Measurements from ENCODE around the gene WDR11.
"Not testable (repeated sequence)": the region's sequence is repeated elsewhere in the genome, so short reads cannot be mapped to it uniquely, and the experiment has no call there.

The WDR11 gene

DNA sequence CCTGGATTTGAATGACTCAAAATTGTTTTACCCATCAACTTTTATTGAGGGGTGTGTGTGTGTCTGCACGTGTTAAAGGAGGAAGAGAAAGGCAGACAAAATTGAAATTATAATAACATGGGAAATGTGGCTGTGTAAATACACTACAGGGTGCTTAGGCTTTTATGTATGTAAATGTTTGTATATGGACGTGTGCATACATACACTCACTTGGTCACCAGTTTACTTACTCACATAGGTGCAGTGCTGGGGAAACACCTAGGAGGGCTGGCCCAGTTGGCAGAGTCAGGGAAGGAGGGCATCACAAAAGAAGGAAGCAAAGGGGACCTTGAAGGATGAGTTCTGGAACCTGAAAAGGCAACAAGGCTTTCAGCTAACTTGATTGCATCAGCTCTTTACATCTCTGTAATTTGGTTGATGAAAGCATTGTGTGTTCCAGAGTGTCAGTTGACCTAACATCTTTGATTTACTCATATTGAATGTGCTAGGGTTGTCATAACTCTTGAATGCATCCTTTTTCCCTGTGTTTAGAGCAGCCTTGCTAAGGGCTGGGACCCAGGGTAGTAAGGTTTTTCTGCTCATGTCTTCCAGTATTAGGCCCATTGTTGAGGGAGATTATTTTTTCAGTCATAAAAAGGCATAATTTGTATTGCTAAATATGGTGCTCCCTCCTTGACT is 10.2 kb downstream of the WDR11 start:
- DNase-seq (ENCODE audit: low spot score), result no peak

DNA sequence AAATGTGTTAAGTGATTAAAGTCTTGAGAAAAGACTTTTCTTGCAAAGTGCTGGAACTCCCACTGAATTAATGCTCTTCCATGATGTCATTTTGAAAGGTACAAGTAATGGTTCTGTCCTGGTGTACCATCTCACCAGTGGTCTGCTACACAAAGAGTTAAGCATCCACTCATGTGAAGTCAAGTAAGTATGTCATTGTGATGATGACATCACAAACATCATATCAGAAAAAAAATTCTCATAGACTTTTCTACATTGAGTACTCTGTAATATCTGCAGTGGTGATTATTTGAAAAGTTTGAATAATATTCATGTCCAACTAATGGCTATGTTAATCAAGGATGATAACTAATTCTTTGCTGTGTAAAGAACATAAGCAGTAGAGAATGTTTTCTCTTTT is 22.6 kb downstream of the WDR11 start:
- DNase-seq (ENCODE audit: low spot score), result no peak

DNA sequence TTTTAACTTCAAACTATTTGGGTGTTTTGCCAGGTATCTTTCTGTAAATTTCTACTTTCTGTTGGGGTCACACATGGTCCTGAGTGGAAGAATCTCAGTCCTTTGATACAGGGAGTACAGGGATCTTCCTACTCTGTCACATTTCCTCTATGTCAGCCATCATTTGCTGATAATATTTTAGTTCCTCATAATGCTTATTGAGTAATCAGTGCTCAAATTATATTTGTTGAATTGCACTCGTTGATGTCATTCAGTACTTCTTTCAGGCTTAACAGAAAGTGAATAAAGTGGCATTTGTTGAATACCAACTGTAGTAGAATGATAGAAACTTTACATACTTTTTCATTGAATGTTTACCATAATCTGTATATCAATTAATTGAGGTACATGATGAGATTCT is 31.9 kb downstream of the WDR11 start:
- no peak for DNase-seq (ENCODE audit: low spot score)

DNA sequence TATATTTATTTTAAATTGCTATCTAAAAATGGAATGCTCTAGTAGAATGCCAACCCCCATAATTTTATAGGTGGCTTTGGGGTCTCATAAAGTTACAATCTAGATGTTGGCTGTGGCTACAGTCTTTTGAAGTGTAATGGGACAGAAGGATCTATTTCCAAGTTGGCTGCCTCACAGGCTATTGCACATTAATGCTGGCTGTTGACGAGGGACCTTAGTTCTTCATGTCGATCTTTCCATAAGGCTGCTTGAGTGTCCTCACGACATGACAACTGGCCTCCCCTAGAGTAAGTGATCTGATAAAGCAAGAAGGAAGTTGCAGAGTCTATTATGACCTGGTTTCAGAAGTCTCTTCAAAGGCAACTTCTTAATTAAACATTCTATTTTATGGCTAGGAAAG is 36.3 kb downstream of the WDR11 start:
- no peak for DNase-seq (ENCODE audit: low spot score)

DNA sequence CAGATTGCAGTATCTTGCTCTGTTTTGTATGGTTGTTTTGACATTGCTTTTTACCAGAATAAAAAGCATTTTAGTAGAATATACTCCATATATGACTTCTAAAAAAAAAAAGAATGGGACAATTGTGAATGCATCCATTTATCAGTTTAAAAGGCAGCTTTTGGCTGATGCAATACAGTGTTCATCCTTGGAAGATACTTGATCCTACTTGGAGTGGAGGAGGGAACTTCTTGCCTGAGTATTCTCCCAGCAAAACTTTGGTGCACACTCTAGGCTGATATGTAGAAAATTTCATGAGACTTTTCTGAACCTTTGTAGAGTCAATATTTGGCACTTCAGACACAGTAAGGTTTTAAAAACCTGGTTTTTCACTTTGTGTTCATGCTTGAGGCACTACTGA is 40.2 kb downstream of the WDR11 start:
- DNase-seq (ENCODE audit: low spot score), result no peak

DNA sequence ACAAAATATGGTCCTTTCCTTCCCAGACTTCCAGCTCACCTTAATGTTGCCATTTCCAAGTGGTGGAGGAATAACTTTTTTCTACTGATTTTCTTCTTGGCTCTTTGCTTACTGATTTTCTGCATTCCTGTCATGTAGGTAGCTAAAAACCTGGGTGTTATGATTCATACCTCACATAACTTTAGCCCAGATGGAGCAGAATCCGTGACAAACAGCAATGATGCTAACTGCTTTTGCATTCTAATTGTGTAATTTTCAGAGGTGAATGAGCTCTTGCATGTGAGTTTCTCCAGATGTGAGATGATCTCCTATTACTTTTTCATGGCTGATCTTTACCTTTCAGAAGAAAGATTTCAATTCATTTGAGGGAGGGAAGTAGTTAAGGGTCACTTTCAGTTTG is 43.4 kb downstream of the WDR11 start:
- DNase-seq (ENCODE audit: low spot score), result no peak

DNA sequence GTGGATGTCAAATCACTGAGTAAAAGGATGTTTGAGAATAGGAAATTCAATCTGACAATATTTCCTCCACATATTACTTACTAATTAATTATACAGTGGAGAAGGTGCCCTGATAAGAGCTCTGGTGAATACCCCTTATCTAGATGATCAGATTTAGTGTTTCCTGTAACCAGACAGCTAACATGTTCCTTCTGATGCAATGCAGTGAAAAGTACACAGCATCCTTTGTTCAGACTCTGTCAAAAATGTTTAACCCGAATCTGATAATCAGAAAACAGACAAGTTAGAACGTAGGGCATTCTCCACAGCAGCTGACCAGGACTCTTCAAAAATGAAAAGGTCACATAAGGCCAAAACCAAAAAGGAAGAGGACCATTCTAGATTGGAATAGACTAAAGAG is 46.2 kb downstream of the WDR11 start:
- DNase-seq (ENCODE audit: low spot score), result no peak

DNA sequence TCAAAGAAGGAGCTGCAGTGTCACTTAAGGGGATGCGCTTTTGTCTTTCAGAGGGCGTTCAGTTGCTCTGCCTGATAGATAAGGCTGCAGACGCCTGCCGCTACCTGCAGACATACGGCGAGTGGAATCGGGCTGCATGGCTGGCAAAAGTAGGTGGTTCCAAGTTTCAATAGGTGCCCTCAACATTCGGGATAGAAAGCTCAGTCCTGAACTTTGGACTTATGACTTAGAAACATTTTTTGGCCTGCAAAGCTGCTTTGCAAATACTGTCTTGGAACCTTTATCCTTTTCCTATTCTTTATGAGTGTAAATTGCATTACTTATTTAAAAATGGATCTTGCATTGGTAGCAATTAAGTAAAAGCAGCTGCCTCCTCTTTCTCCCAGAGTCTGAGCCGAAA is 54.1 kb downstream of the WDR11 start:
- DNase-seq (ENCODE audit: low spot score), result no peak

DNA sequence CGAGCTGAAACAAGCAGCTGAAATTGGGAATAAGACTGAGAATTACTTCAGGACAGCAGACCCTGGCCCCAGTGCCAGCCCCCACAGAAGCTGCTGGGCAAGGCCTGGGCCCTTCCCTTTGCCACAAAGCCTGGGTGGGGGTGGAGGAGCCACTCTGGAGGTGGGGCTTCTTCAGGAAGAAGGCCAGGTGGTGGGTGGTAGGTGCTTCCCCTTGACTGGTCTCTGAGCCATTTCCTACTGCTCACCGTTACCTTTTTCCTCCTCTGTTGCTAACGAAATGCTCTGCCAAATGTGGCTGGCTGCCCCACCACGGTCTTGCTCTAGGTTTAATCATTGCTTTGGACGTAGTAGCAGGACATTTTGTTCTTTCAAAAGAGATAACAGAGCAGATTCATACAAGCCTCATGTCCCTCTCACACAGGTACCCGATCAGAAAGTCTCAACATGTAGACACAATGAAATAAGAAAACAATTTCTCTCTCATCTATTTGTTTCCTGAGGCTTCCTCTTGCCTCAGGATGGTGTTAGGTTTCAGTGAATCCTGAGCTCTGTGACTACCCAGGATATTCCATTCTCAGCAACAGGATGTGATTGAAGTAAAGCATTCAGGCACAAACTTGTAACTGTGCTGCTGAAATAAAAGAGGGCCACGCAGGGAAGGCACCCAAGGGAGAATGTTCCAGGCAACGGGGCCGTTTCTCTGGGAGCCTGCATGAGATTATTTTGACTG is 66.5 kb downstream of the WDR11 start:
- no peak for DNase-seq (ENCODE audit: low spot score)

DNA sequence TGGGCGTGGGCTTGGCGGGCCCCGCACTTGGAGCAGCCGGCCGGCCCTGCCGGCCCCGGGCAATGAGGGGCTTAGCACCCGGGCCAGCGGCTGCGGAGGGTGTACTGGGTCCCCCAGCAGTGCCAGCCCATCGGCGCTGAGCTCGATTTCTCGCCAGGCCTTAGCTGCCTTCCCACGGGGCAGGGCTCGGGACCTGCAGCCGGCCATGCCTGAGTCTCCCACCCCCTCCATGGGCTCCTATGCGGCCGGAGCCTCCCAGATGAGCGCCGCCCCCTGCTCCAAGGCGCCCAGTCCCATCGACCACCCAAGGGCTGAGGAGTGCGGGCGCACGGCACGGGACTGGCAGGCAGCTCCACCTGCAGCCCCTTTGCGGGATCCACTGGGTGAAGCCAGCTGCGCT is 72.7 kb downstream of the WDR11 start:
- DNase-seq (ENCODE audit: low spot score), result not testable (repeated sequence)

DNA sequence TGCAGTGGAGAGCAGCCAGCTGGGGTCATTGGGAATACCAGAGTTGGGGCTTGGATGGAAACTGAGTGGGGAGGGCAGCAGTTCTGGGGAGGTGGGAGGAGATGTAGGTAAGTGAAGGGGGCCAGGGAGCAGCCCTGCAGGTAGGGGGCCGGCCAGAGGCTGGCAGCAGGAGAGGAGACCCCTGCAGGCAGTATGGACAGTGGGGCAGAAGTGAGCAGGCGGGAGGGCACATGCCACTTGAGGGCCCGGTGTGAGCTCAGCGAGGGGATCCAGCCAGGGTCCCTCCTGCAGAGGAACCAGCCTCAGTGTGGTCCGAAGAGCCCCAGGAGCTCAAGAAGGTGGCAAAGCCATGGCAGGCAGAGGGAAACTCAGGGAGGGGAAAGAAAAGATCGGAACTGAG is 75.4 kb downstream of the WDR11 start:
- no peak for DNase-seq (ENCODE audit: low spot score)

DNA sequence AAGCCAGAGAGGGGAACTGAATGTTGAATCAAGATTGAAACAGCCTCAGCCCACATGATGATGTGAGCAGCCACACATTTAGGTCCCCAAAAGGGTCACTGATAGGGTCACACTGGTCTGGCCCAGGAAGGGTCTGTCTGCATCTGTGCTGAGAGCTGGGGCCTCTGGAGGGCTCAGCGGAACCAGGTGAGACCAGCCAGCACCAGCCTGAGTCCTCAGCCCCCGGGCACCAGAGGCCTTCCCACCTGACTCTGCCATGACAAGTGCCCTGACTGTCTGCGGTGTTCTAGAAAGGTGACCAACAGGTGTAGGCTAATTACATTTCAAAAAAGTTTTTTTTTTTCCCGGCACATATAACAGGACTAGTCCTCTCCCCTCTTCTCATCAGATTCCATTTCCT is 76.2 kb downstream of the WDR11 start:
- no peak for DNase-seq (ENCODE audit: low spot score)

DNA sequence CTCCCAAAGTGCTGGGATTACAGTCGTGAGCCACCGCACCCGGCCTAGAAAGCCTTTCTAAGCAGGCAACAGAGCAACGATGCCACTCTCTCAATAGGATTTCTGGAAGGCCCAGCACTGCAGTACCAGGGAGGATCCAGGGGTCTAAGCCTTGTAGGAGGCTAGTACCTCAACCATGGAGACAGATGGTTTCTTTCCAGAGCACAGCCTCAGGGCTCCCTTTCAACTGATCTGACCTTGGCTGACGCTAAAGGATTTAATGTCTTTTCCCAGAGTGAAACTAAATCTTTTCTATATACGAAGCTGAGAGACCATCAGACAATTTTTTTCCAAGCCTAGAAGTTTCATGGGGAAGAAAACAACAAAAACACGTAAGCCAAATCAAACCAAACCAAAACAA is 78.0 kb downstream of the WDR11 start:
- DNase-seq (ENCODE audit: low spot score), result no peak

DNA sequence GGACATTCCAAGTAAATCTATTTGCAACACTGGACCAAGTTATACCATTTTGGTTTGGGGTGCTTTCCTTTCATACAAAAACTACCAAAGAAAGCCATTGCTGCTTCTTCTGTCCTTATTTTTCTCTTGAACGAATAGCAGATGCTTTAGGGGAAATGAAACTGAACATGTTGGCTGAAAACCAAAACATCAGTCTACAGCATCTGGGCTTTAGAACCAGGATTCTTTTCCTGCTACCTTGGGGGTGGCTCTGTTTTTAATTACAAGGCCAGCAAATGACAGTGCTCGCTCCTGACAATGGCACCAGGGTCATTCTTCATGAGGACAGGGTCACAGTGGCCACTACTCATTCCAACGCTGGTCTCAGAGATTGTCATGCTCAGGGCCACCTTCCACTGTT is 80.3 kb downstream of the WDR11 start:
- DNase-seq (ENCODE audit: low spot score), result no peak

DNA sequence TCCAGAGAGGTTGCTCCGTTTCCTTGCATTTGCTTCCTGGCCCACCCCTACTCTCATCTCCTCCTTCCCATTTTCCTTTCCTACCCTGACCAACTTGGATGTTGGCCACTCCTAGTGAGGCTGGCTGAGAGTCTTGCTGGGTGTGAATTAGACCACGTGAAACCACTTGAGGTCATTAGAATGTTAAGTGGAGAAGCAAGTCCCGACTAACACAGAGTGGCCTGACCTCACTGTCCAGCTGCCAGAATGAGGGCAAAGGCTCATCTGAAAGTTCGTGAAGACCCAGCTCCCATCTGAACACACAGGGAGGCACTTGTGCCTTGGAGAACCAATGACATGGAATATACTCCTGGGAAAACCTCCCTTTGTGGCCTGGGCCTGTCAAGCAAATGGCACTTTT is 80.8 kb downstream of the WDR11 start:
- DNase-seq (ENCODE audit: low spot score), result no peak

DNA sequence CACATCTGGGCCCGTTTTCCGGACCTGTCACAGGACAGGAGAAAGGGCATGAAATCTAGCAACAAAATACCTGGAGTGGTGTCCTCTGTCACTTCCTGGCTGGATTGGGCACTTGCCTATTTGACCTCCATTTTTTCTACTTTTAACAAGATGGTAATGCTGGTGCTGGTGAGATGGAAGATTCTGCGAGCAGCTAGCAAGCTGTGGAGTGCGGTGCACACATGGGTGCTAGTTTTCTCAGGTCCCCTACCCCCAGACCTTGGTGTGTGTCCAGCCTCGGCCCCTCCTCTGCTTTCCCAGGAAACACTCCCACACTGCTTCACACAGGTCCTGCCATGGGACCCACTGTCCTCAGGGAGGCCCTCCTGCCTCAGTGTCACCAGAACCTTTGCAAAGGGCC is 87.7 kb downstream of the WDR11 start:
- no peak for DNase-seq (ENCODE audit: low spot score)

DNA sequence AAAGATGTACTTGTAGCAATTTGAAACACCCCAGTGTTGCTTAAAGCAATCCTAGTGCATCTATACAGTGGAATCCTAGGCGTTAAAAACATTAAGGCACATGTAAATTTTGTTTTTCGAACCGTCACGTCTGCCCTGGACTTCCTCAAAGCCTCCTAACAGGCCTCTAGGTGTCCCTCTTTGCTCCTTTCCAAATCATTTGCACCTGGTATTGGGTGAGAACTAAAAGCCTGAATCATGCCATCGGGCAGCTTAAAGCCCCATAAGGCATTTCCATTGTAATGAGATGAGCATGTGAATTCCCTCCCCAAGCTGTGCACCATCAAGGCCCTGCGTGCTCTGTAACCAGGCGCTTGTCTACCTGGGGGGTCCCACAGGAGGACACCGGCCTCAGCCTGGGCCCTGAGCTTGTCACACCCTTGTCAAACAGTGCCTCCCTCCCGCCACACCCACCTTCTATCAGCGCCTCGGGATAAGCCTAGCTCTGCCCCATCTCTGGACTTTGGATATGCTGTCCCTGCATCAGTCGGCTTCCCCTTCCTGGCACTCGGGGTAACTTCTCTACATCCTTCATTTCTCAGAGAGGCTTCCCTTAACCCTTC is 89.2 kb downstream of the WDR11 start:
- no peak for DNase-seq (ENCODE audit: low spot score)

DNA sequence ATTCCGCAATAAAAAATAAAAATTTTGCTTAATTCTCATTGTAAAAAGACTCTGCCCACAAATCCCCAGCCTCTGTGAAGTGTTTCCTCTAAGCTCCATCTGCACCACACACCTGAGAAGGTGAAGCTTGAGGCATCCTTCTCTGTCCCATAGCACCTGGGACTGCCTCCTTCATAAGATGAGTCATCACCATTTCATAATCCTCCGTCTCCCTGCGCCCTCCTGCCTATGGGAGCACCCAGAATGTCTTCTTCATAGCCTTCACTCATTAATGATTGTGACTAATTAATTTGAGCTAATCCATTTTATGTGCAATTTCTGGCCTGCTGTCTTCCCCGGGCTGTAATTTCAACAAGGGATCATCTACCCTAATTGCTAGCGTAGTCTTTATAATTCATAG is 90.3 kb downstream of the WDR11 start:
- DNase-seq (ENCODE audit: low spot score), result no peak

DNA sequence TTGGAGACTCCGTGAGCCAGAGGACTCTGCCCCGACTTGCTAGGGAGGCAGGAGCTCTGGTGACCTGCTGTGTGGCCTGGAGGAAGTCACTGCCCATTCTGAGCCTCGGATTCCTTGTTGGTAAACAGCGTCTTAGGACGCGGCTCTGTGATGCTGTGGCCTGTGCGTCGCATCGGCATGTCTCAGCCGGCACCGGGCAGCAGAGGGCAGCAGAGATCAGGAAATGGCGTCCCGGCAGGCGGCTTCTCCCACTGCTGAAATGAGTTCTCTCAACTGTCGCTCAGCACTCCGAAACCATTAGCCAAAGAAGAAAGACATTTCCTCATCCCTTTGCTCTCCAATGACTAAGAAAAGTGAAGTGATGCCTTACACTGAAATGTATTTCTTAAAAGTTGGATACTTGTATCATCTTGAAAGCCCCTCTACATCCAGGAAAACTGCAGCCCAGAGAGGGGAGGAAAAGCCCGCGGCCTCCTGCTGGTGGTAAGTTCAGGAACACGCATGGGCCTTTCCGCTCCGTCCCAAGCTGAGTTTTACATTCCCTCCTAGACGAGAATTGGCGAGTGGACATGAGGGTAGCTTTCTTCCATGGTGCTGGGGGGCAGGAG is 91.7 kb downstream of the WDR11 start:
- DNase-seq (ENCODE audit: low spot score), result peak; percentile 89

DNA sequence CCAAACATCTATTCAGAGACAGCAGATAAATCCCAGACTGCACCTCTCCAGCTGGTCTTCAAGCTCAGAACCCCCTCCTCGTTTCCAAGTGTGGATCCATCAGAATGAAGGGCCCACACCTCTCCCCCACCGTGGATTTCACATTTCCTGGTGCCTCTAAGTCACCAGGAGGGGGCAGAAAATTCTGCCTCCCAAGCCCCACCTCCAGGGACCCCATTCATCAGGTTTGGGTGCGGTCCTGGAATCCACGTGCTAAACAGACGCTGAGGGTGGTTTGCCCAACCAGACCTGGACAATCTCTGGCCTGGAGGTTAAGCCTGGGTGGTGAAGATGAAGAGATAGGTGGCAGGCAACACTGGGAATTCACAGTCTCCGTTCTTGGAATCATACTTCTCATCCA is 92.4 kb downstream of the WDR11 start:
- no peak for DNase-seq (ENCODE audit: low spot score)

DNA sequence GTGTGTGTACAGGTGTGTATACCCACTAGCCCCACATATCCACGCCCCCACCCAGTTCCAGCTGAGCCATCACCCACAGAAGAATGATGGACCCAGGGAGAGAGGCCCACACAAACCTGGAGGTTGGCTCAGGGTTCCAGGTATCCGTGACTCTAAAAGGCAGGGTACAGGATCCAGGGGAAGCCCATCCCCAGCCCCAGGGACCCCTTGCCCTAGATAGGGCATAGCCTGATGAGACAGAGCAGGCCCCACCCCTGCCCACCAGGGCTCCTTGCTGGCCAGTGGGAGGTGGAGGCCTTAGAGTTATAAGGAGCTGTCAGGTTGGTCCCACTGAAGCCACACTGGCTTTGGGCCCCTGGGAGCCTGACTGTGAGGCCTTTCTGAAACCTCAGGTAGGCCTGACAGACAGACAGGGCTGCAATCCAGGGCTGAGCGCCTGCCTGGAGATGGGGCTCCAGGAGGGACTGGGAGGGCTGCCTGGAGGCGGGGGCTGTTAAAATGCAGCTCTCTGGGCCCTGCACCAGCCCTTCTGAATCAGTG is 93.5 kb downstream of the WDR11 start:
- DNase-seq (ENCODE audit: low spot score), result no peak

DNA sequence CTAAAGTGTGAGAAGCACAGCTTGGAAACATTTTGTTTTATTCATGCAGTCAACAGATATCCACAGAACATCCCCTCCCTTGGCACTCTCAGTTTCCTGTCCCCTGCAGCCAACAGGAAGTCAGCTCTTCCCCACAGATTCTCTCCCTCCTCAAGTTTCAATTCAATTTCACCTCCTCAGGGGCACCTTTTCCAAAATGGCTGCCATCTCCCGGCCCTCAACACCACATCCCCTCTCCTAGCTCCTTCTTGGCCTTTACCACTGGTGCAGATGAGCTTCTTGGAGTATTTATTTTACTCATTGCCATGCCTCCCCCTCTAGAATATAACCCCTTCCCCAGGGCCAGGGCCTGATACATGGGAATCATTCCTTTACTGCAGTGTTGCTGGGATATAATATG is 94.0 kb downstream of the WDR11 start:
- no peak for DNase-seq (ENCODE audit: low spot score)

DNA sequence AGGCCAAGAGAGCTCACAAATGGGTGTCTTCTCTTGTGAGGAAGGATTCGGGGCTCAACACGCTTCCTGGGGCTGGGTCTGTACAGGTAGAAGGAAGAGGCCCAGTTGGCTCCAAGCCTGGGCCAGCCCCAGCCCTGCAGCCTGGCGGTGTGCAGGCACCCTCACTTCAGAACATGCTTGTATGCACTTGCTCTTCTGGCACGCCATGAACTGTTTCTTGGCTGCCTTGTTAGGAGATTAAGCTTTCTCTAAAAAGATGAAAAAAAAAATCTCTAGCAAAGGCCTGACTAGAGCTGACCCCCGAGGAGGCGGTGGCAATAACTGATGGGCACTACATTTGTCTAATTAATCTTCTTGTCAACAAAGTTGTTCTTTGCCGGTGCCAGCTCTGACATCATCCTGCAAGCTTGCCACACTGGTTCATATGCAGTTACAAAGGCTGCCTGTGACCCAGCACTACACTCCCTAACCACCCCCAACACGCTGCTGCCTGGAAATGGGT is 94.7 kb downstream of the WDR11 start:
- DNase-seq (ENCODE audit: low spot score), result no peak

Data from ecto neural progenitor cell (in vitro differentiated cells).